Urothelium cell line (cell line): ENCODE data around the gene MDM4.

Experiments
- DNase-seq: peaks from one replicate; pipeline ENCODE4 v3.0.0; 2011; ENCODE audit warnings: low spot score, mixed read lengths
- FAIRE-seq: peaks from 2 replicates; lab custom pipeline; 2011; peaks lifted over from hg19 to GRCh38; lab: Jason Lieb, UNC

MDM4 gene

DNA sequence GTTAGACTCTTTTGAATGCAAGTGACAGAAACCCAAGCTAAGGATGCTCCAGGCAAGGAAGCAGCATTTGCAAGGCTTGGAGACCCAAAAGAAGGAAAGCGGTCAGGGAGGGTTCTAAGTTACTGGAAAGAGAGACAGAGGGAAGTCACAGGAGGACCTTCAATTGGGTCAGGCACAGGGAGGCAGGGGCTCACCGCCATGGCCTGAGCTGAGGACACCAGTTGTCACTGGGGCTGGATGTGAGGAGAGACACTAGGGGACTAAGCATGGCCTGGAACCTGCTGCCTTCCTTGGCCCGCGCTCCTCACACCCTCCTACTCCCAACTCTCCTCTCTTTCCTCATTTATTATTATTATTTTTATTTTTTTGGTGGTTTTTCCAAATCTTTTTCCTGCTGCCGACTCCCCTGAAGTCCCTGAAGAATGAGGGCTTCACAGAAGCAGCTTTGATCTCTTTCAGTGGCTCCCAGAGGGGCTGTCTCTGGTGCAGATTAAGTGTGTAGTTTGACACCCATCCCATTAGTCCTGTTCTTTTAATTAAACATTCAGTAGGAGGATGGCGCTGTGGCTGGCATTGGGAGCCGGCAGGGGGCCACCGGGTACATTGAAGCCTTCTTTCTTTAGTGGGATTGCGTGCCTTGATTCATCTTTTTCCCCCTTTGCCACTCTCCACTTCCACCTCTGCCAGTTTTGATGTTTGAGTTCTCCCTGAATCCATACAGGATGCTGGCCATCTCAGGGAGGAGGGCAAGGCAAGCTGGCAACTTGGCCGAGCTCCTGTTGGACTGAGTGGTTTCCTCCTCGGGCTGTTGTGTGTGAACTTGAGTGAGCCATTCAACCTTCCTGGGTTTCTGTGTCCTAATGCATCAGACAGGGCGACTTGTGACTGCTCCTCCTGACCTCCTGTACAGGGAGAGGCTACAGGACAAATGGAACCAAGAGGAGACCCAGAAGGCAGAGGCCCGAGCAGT, 59.3 kb downstream of the MDM4 start:
- DNase-seq (no peak), FAIRE-seq (no peak)

DNA sequence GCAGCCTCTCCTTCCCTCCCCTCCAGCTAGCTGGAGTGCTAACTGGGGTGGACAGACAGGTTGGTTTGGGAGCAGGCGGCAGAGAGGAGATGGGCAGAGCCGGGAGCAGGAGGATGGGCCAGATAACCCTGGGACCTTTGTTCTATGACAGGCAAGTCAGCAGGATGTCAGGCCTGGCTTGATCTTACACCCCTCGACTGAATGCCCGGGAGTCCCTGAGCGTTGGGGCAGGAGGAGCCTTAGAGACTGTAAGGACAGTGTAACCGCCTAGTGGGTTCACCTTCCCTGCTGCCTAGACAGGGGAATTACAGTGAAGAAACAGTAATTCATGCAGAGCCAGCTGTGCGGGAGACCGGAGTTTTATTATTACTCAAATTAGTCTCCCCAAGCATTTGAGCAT, 60.2 kb downstream of the MDM4 start:
- FAIRE-seq (no peak), DNase-seq (no peak)

DNA sequence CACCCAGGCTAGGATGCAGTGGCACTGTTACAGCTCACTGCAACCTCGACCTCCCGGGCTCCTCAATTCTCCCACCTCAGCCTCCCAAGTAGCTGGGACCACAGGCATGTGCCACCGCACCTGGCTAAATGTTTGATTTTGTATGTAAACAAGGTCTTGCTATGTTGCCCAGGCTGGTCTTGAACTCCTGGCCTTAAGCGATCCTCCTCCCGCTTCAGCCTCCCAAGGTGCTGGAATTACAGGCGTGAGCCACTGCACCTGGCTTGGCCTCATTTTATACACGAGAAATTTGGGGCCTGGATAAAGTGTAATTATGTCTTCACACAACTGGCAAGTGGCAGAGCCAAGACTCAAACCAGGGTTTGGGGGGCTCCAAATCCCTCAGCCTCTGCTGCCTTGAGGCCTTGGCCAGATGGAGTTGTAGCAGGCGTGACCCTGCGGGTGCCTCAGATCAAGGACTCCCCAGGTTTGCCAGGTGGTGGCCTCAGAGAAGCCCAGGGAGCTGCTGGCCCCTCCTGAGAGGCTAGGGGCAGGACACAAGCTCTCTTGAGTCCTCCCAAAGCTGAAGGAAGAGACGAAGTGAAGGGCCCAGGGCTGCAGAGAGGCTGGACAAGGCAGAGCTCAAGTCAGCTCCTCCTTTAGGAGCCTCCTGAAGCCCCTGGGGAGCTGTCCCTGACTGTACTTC, 61.7 kb downstream of the MDM4 start:
- no peak for DNase-seq
- FAIRE-seq, result no peak

DNA sequence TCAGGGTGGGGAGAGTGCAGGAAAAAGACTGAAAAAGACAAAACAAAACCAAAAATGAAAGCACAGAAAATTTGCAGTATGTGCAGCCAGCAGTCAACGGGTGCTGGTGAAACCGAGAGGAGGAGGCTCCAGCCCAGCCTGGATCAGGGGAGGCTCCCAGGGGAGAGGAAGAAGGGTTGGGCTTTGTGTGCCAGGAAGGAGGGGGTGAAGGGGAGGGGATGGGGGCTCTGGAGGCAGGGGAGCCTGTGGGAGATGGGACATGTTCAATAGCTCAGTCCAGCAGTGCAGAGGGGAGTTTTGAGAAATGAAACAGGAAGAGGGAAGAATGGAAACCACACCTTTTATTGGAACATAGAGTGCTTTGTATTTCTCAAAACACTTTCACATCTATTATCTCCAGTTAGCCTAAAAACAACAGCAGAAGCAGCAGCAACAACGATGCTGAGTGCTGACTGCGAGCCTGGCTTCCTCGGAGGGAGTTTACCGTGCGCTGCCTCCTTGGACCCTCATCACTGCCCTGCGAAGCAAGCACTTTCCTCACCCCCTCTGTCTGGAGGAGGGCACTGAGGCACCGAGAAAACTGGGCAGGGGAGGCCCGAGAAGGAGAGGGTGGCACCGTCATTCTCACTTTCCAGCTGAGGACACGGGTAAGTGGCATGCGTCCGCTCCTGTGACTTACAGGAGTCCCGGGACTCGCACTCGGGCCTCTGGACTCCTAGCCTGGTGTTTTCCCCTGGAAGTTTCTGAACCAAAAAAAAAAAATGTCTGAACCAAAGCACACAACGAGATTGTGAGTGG, 62.9 kb downstream of the MDM4 start:
- no peak for FAIRE-seq
- no peak for DNase-seq

DNA sequence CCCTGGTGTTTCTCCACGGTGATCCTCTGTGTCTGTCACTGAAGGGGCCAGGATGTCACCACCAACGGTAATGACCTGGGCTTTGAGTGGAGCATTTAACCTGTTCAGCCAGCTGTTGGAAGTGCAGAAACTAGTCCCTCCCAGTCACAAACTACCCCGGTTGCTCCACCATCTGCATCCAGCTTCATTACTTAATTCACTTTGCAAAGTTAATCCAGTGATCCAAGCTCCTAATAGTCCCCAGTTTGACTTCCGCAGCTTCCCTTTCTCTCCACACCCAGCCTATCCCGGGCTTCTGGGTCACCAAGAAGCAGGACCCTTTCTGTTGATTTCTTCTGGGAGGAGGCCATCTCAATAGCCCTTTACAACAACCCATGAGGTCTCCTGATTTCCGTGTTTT, 63.5 kb downstream of the MDM4 start:
- FAIRE-seq, result no peak
- no peak for DNase-seq

DNA sequence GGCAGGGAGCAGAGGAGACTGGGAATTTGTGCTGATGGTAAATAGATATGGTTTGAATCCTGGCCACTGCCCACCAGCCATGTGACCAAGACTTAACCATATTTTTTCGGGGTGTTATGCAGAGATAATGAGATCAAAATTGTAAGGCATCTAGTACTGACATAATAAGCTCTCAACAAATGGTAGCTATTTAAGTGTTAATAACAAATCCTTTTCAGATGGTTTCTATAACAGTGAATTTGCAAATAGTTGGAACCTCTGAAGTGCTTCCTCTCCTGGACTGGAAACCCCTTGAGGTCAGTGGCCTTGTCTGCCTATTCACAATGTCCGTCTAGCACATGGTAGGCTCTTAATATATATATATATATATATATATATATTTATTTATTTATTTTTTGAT, 64.7 kb downstream of the MDM4 start:
- FAIRE-seq (no peak), DNase-seq (no peak)

DNA sequence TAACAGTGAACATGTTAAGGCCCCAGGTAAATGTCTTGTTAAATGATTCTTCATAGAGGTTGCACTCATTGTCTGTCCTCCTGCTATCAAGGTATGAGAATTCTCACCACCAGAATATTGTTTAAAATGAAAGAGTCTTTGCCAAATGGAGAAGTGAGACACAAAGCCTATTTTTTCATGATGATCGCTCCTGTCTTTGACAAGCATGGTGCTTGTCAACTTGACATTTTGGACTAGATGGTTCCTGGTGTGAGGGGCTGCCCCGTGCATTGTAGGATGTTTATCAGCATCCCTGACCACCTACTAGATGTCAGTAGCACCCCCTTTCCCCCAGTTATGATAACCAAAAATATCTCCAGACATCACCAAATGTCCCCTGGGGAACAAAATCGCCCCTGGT, 65.6 kb downstream of the MDM4 start:
- no peak for FAIRE-seq
- no peak for DNase-seq

DNA sequence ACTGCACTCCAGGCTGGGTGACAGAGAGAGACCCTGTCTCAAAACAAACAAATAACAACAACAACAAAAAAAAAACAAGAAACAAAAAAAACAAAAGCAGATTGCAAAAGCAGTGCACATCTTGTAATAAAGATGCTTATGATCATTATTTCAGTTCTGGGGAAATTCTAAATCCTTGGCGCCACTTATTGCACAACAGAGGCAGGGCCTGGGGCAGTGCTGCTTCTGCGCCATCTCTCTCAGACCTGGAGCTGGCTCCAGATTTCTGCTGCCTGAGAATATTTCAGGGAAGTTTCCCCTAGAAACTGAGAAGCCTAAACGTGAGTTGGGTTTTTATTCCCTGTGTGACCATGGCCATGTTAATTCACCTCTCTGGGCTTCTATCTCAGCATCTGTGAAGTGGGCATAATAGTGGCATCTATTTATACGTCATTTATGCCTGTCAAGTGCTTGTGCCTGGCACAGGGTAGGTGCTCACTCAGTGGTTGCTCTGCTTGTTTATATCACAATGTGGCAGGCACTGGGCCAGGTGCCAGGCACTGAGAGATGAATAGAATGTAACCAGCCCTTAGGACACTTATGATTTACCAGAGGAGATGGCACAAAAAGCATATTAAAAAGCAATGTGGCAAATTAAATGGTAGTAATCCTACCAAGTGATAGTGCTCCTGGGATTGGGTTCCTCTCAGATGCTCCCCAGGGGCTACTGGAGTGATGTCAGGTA, 67.9 kb downstream of the MDM4 start:
- DNase-seq, result no peak
- no peak for FAIRE-seq

DNA sequence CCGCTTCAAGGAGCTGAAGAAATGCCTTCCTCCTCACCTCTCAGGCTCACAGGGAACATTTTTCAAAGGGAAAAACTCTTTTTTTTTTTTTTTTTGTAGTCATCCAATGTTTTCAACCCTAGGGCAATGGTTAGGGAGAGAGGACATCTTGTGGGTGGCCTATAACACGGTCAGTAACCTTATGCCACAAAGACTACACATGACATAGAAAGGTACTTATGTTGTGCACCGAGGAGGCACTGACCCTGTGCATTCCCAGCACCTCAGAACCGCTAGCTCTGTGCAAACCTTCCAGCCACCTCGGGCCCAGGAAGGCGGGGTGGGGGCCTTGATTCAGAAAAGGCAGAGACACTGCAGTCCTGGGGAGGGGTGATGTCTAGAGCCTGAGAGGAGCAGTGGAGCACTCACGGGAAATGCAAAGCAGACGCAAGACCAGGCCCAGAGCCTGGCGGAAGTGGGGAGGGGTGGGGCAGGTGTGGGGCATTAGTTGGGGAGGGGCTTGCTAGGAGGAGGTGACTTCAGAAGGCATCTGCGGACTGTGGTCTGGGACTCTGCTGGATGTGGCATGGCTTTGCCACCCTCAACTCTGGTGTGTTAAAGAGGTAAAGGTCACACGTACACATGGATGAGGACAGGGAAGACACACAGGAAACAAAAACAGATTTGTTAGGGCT, 68.6 kb downstream of the MDM4 start:
- DNase-seq (no peak), FAIRE-seq (no peak)

DNA sequence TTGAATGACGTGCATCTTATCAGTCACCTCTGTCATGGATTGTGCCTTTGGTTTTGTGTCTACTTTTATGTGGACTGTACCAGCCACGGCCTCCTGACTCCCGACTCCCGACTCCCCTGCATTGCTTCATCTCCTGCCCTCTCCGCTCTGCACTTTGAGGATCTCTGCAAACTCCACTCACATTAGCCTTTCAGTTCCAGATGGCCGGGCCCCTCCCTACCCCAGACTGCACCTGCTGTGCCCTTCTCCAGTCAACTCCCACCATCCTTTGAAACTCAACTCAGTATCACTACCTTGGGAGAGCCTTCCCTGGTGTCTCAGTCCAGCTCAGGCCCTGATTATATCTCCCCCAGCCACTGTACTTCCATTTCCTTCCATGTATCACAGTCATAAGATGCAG, 71.4 kb downstream of the MDM4 start:
- FAIRE-seq (no peak), DNase-seq (no peak)

DNA sequence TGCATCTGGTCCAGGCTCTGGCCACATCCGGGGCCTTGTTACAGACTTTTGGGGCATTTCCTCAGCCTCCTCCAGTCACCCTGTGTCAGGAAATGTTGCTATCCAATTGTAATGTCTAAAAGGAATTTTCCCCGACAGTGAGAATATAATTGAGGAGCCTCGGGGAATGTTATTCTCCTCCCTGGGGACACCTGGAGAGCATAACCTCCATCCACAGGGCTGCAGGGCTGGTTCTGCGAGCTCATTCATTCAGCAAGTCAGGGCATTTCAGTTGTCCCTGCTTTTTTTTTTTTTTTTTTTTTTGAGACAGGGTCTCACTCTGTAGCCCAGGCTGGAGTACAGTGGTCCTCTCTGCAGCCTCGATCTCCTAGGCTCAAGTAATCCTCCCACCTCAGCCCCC, 72.6 kb downstream of the MDM4 start:
- no peak for DNase-seq
- FAIRE-seq, result no peak

DNA sequence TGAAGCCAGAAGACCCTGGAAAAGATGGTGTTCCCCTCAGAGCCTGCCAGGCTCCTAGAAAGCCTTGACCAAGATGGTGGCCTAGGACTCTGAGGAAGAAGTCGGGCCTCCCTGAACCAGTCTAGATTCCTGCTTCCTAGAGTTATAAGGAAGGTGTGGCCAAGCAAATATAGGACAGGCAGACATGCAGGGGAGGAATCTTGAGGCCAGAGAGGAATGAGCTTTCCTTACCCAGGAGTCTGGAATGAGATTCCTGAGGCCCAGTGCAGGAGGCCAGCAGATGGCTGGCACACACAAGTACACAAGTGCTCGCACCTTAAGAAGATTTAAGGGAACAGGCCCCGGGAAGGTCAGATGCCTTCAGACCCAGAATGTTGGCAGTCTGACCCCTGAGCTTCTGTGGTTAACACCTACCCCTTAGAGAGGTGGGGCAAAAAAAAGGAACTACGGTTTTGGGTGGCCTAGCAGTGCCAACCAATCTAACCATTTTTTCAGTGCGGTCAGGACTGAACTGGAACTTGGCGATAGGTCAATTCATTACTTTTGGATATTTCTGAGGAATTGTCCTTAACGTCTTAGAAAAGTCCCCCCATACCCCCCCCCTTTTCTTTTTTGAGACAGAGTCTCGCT, 73.3 kb downstream of the MDM4 start:
- no peak for DNase-seq
- FAIRE-seq, result no peak

DNA sequence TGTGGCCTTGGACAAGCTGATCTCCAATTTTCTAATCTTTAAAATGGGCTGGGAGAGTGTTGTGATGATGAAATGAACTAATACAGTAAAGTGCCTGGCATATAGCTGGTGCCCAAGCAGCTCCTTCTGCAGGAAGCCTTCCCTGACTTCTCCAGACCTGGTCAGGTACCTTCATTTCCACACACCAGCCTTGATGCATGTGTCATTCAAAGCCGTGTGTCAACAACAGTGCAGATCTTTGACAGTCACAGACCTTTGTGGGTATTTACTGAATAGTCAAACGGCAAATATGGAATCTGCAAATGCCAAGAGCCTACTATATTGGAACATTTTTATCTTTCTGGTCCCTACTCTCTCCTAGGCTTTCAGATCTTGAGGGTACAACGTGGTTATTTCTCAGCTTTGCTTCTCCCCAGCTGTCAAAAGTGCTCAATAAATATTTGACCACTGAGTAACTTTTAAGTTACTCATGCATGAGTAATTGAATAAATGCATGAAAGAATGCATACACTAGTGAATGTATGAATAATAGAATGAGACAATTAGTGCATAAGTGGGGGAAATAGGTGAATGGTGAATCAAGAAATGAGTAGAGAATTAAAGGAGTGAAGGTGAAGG, 75.4 kb downstream of the MDM4 start:
- FAIRE-seq (peak; percentile 27), DNase-seq (peak; percentile 36)

DNA sequence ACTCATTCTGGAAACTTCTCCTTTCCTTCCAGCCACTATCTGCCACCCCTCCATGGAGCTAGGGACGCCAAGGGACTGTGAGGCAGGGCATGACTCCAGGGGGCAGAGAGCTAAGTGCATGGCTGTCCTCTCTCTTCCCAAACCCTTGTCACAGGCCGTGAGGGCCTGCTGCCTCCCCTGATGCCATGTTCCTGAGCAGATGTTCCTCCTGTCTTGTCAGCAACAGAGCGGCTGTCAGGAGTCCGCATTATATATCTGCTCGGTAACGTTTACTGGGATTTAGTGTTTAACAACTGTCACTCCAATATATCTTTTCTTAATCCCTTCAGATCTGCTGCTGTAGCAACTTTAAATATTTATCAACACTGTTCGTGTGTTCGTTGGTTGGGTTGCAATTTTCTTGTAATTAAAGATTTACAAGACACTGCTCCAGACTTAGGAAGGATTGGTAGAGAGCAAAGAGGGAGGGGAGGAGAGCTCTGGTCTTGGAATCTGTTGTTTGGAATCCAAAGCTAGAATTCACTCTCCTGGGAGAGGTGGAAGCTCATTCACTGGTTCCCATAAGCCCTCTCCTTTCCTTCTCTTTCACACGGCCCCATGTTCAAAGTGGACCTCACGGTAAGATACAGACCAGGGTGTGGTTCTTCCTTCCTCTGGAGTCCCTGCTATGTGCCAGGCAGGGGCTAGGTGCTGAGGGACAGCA, 76.2 kb downstream of the MDM4 start:
- DNase-seq (no peak), FAIRE-seq (no peak)

DNA sequence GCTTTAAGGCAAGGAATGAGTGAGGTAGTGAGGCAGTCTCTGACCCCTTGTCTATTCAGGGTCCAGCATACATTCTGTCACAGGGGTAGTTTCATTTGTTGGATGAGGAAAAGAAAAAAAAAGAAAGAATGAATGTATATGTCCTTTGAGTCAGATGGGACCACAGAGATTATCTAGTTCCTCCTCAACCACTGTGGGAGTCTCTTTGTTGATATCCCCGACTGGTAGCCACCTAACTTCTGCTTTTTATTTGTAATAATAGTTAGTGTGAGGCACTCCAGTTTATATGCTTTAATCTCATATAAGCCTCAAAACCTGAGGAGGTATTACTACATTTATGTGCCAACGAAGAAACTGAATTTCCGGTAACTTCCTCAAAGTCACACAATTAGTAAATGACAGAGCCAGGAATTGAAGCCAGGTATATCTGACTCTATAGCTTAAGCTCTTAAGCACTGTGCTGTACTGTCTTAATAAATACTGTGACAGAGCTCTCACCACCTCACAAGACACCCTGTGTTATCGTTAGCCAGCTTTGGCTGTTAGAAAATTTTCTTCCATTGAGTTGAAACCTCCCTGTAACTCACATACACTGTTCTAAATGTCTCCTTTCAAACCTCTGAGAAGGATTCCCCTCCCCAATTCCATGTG, 82.2 kb downstream of the MDM4 start:
- no peak for FAIRE-seq

DNA sequence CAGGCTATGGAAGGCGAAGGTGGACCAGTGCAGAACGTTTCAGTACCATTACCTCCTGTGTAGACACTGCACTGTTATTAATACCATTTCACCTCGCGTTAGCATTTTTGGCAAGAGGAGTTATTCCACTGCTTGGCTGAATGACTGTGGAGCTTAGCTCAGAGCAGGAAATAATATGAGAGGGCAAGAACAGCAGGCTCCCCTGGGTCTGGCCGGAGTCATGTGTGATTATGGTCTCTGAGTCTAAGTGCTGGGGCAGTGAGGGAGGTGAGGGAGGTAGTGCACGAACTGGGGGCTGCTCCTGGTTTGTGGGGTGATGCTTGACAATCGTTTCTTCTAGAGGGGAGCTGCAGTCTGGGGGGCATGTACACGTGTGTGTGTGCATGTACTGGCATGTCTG, 82.9 kb downstream of the MDM4 start:
- no peak for FAIRE-seq
- no peak for DNase-seq

More for the DNA sequence above, 82.2 kb downstream of the MDM4 start:
- DNase-seq, result no peak

DNA sequence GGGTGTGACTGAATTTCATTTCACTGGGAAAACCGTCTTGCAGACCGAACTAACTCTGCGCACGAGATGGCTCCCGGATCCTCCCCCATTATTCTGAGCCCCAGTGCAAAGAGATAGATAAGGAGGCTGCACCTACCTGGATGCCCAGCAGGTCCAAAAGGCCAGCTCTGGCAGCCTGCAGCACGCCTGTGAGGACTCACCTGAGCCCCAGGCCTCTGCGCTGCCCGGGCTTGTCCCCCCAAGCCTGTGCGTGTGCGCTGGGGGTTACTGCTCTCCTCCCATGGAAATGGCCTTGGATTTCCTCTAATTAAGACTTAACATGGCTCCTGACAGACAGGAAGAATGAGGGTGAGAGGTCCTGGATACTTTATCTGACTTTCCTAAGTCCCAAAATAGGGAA, 83.4 kb downstream of the MDM4 start:
- no peak for DNase-seq

DNA sequence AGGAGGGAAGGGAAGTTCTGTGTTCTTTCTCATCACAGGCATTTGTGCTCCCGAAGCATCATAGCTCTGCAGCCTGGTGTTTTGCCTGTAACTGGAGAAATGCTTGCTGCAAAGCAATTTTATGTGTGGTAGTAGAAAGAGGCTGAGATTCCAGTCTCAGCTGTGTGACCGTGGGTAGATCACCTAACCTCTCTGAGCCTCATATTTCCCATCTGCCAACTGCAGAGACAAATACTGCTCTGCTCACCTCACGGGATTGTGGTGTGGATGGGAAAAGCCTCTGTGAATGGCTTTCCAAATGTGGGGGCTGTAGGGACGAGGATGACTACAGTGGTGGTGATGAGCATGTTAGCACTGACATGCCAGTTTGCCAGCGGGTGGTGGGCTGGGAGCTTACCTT, 84.0 kb downstream of the MDM4 start:
- DNase-seq (no peak), FAIRE-seq (no peak)

More for the DNA sequence above, 83.4 kb downstream of the MDM4 start:
- FAIRE-seq, result no peak
